HL-60 (cell line): ENCODE measurements around the gene GALNT1.

ENCODE experiments used
- DNase-seq, 2 experiments: peaks; one replicate each; pipeline ENCODE4 v3.0.0-alpha.2; 2010 to 2020; ENCODE audit warnings: low read depth in 1 of 2, low spot score in 1 of 2
- H3K27ac ChIP-seq: fragments of 250-450 bp; sonication (Bioruptor Pico); replicated peaks from 2 replicates; pipeline ENCODE4 v1.5.1; 2020; ENCODE audit warnings: mild to moderate bottlenecking, moderate library complexity
- H3K27me3 ChIP-seq: fragments of 250-450 bp; sonication (Bioruptor Pico); 2 replicates; pipeline ENCODE4 v1.5.1; 2021; ENCODE audit warnings: mild to moderate bottlenecking, moderate library complexity; ENCODE audit not compliant: insufficient read depth, poor library complexity, severe bottlenecking
- H3K4me3 ChIP-seq: replicated peaks from 2 replicates; pipeline ENCODE4 v1.5.1; 2011; ENCODE audit warnings: mild to moderate bottlenecking, control low read depth, low read length; ENCODE audit not compliant: insufficient read depth
- CTCF ChIP-seq: IDR thresholded peaks from one replicate; pipeline ENCODE4 v1.5.1; 2011; ENCODE audit warnings: low read length, control low read depth, inconsistent platforms; ENCODE audit not compliant: insufficient read depth
- GABPA ChIP-seq: IDR thresholded peaks from 2 replicates; pipeline ENCODE4 v1.6.1; 2012; ENCODE audit warnings: low read depth
- POLR2AphosphoS5 ChIP-seq: IDR thresholded peaks from 2 replicates; pipeline ENCODE4 v1.6.1; 2012; ENCODE audit warnings: low read depth
- REST ChIP-seq: IDR thresholded peaks from 2 replicates; pipeline ENCODE4 v1.6.1; 2012; ENCODE audit warnings: low read depth; ENCODE audit not compliant: insufficient replicate concordance
- SPI1 ChIP-seq: IDR thresholded peaks from 2 replicates; pipeline ENCODE4 v1.6.1; 2012; ENCODE audit warnings: low read depth, mild to moderate bottlenecking, borderline replicate concordance

GALNT1 gene

GRCh38 chr18:35671966-35672603, 90.5 kb downstream of the GALNT1 start:
- DNase-seq = no peak
- Histone ChIP-seq H3K27me3 (no peaks in the 10 kb centered on the region), H3K27ac (no peak overlapping the region), H3K4me3 (no peak overlapping the region)
- TF ChIP-seq REST (peak; percentile 77), POLR2AphosphoS5 (no peak)

GRCh38 chr18:35672897-35673296, 91.4 kb downstream of the GALNT1 start:
- no peak overlapping the region for H3K4me3 ChIP-seq
- DNase-seq = no peak

GRCh38 chr18:35673682-35674081, 92.1 kb downstream of the GALNT1 start:
- DNase-seq = no peak
- Histone ChIP-seq H3K27me3 (no peaks in the 10 kb centered on the region), H3K27ac (no peak overlapping the region), H3K4me3 (no peak overlapping the region)
- TF ChIP-seq REST (no peak), POLR2AphosphoS5 (no peak), GABPA (no peak), CTCF (no peak), SPI1 (no peak)

More at GRCh38 chr18:35672897-35673296, 91.4 kb downstream of the GALNT1 start:
- TF ChIP-seq POLR2AphosphoS5 = no peak
- TF ChIP-seq GABPA = no peak
- no peak for TF ChIP-seq SPI1
- TF ChIP-seq REST = no peak
- no peak for TF ChIP-seq CTCF
- H3K27me3 ChIP-seq = no peaks in the 10 kb centered on the region
- H3K27ac ChIP-seq = no peak overlapping the region
